Loucy (cell line): ENCODE results near the gene LDLRAD4.

Experiments
- CTCF ChIP-seq: fragments of 200-600 bp; sonication (generic); conservative IDR thresholded peaks from 2 replicates; pipeline ENCODE4 v1.5.1; 2014; ENCODE audit warnings: mild to moderate bottlenecking, antibody characterized with exemption, low read length
- EZH2phosphoT487 ChIP-seq: fragments of 200-600 bp; IDR thresholded peaks from 2 replicates; pipeline ENCODE4 v1.6.1; 2018; ENCODE audit warnings: antibody characterized with exemption, mild to moderate bottlenecking, moderate library complexity, borderline replicate concordance

GRCh38 chr18:13548106-13548819 lies 329.7 kb downstream of the LDLRAD4 start:
- peak; percentile 10; the same call in 1 of the 2 replicates for TF ChIP-seq CTCF
- no peak for TF ChIP-seq EZH2phosphoT487
